NCI-H446 treated with DMSO at 0.1 percent for 48 hours (cell line): ENCODE measurements around the gene TNFRSF9.

Source experiments
- DNase-seq: peaks from one replicate; lab custom pipeline; 2025; lab: John Stamatoyannopoulos, UW

TNFRSF9 gene

DNA sequence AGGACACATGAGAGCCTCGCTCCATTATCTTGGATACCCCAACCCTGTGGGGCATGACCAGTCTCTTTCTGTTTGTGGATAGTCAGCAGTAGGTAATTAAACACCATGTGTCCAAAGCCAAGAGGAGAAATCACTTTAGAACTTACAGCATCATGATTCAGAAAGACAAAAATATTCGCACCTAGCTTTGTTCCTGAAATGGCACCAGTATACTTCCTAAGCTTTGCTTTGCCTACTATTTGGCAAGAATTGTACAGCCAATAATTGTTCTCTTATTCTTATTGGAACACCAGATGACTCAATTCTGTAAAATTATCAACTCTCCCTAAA, 24.2 kb downstream of the TNFRSF9 start:
- DNase-seq: no peak

DNA sequence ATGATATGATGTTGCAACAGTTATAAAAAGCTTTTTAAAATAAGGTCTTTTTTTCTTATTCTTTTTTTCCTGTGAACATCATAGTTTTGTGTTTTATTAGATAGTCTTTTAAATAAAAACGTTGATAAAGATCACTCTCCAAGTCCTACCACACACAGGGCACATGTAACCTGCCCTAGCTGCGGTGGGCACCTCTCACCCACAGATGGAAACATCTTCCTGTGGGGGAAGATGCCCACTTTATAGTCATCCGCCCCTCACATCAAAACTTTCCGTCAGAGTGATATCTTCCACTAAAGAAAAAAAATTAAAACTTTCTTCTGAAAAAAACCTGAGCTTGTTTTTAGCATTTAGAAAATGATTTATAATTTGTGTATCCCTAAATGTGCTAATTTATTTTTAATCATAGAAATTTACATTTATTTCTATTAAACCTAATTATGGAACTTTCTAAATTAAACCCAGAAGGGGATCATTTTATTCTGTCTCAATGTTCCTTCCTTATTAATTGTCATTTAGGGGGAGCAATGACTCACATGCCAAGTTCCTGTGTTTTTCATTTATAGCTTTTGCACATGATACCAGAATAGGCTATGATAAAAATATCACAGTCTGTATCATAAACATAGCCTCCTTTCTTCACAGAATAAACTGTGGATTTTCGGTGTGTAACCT, 24.7 kb downstream of the TNFRSF9 start:
- DNase-seq: no peak

DNA sequence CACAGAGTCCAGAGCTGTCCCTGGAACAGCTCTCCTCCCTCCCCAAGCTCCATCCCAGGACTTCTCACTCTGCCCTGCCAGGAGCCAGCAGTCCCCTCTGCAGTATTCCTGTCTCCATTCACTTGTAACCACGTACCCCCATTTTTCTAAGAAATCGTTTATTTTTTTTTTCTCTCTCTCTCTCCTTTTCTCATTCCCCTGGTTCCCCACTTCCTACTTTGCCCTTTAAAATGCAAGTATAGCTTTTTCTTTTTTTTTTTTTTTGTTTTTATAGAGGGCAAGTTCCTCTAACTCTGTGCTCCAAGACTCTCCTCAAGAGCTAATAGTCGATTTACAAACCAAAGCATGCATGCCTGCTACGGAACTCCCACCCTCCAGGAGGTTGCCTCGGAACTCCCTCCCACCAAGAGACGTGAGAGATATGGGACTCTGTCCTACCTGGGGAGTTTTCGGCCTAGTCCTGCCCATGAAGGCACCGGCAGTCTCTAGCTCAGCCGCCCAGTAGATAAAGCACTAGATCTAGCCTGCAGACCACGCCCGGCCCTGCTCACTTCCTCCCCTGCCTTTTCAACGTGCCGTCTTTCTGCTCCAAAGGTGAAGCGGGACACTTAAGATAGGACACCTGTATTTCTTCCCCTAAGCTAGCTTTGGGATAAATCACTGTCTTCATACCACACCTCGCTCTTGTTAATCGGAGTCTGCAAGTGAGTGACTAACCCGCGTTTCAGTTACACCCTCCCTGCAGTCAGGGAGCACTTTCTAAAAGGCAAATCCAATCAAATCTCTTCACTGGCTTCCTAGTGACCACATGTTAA, 27.7 kb downstream of the TNFRSF9 start:
- DNase-seq: no peak

DNA sequence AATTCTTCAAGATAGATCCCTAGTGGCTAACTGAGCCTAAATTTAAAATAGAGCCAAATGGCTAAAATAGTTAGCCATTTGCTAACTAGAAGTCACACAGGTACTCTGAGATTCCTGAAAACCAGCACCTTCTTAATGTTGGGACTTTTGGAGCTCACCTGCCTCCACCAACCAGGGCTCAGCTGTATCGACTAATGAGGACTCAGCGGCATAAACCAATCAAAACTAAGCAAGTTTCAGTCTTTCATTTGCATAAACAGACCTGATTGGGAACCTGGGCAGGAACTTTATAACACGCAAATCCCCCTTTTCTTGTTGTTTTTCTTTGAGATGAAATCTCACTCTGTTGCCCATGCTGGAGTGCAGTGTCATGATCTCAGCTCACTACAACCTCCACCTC, 28.5 kb downstream of the TNFRSF9 start:
- DNase-seq: no peak

DNA sequence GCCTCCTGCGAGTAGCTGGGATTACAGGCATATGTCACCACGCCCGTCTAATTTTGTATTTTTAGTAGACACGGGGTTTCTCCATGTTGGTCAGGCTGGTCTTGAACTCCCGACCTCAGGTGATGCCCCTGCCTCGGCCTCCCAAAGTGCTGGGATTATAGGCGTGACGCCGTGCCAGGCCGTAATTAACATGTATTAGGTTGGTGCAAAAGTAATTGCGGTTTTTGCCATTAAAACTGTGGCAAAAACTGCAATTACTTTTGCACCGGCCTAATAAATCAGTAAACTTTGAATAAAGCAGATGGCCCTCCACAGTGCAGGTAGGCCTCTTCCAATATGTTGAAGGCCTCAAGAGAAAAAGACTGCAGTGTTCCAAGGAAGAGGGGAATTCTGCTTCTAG, 35.4 kb downstream of the TNFRSF9 start:
- DNase-seq: no peak

DNA sequence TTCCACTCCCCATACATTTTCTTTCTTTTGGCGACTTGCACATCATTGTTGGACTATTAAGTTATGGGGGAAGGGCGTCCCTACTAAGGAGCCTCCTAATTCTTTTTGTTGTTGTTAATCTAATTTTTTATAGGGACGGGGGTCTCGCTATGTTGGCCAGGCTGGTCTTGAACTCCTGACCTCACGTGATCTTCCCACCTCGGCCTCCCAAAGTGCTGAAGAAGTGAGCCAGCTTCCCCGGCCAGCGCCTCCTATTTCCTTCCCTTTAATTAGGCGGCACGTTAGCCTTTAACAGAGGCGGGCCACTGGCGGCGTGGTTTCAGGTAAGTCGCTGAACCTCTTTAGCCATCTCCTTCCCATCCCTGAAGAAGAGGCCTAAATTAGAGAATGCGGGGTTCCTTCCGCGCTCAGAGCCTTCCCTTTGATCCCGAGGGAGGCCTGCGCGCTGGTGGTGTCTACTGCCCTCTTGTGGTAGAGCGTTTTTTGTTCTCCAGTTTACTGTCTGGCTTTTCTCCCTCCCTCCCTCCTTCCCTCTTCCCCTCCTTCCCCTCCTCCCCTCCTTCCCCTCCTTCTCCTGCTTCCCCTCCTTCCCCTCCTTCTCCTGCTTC, 38.1 kb downstream of the TNFRSF9 start:
- peak; percentile 58 for DNase-seq

DNA sequence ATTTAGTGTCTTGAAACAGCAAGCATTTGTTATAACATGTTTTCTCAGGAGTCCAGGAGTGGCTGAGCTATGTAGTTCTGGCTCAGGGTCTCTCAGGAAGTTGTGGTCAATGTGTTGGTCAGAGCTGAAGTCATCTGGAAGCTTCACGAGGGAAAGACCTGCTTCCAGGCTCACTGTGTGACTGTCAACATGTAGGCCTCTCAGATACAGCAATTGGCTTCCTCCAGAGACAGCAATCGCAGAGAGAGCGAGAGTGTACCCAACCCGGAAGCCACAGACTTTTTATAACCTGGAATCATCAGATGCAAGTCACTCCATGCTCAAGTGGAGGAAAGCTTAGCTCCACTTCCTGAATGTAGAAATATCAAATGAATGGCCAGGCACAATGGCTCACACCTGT, 40.9 kb downstream of the TNFRSF9 start:
- DNase-seq: no peak

DNA sequence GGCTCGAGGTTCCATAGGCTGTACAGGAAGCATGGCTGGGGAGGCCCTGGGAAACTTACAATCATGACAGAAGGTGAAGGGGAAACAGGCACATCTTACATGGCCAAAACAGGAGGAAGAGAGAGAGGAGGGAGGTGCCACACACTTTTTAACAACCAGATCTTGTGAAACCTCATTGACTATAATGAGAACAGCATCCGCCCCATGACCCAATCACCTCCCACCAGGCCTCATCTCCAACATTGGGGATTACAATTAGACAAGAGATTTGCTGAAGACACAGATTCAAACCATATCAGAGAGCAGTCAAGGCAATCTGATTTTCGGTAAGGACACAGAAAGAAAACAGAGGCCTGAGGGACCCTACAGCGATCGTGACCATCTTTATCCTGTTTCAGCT, 41.7 kb downstream of the TNFRSF9 start:
- no peak for DNase-seq

DNA sequence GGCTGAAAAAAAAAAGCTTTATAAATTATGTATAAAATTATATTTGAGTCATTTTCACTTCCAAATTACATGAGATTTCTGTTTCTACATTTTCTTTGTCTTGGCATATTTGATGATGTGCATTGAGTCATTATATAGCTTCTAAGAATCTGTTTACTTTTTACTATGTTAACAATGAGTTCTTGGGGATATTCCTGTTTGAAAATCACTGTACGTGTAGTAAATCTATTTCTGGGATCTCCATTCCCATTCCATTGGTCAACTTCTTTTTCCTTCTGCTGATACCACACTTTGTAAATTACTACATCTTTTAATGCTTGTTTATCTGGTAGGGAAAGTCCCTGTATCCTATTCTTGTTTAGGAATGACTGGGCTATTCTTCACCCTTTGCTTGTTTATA, 43.6 kb downstream of the TNFRSF9 start:
- DNase-seq: no peak

DNA sequence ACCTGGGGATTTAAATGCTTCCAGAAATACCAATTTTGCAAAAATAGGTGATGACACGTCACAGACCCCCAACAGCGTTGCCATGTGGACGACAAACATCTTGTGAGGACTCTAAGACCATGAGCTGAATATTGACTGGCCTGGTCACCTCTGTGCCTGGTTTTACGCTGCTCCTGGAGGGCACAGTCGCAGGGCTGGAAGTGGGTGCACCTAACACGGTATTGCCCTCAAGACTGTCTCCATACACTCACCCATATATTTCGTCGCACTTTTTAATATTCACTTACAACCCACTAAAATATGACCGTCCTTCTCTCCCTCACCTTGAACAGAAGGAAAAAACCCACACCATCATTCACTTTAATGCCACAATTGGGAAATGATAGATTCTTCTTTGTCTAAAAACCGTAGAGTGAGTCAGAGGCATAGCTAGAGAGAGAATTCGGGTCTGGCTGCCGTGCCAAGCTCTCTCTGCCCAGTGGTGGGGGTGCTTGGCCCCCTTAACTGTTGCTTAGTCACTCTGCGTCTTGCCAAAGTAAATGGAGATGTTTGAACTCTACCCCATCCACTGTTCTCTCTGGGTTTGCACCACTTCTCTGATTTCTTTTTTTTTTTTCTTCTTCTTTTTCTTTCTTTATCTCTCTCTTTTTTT, 47.0 kb downstream of the TNFRSF9 start:
- DNase-seq: peak; percentile 70

DNA sequence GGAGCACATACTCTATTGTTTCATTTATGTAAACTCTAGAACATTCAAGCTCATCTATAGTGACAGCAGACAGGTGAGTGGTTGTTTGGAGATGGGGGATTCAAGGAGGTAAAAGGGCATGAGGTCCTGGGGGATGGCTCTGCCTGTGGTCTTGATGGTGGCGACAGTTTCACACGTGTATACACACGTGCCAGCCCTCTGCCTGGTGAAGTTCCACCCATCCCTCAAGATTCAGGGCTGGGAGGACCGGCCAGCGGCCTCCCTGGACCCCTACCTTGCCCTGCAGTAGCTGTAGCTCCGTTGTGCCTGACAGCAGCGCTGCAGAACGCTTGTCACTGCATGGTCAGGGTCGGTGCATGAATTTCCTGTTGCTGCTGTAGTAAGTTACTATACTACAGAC, 48.8 kb downstream of the TNFRSF9 start:
- DNase-seq: no peak

DNA sequence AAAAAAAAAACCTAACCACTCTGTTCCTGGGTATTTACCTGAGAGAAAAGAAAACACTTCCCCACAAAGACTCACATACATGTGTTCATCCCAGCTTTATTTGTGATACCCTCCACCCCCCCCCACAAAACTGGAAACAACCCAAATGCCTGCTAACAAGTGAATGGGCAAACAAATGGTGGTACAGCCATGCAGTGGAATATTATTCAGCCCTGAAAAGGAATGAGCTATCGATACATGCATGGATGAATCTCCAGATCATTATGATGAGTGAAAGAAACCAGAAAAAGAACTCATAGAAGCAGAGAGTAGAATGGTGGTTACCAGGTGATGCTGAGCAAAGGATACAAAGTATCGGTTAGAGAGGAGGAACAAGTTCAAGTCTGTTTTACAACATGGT, 49.8 kb downstream of the TNFRSF9 start:
- DNase-seq: no peak

DNA sequence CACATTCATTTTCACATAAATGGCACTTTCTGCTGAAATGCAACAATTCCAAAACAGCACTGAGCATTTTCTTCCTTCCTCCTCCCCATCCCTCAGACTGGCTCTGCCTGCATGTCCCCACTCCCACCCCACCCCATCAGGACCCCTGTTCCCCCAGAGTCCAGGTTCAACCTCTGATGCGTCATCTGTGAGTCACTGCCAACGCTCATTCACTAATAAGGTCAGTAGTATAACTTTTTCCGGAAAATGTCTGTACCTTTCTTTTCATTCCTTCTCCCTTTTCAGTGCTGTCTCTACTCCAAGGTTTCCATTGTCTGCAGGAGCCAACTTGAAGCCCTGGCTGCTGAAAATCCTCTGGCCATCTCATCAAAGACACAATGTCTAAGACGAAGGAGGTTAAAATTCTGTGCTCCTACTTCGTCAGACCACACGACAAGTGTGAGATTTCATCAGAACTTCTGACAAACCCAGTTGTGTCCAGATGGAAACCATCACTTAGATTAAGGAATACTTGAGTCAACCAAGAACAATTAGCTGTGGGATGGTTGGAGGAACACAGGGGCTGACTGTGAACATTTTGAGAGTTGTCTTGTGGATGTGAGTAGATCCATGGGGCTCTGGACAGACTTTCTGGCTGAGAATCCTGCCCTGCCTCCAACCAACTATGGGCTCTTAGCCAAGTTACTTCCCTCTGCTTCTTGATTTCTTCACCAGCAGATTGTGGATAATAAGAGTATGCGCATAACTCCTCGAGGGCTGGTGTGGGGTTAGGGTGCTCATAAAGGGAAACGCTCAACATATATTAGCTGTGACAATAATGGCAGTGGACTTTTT, 52.2 kb downstream of the TNFRSF9 start:
- DNase-seq: peak; percentile 73

DNA sequence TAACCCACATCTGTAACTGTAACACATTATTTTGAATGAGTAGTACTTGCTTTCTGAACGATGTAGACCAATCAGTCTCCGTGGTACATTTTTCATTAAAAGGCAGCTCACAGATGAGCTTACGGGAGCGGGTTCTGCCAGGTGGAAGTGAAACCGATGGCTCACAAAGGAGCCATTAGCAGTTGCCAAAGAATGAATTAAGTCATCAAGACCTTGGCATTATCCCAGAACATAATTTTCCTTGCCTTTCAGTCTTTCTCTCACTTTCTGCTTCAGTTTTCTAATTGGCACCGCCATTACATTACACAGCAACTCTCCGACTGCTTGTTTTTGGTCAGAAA, 54.3 kb downstream of the TNFRSF9 start:
- peak; percentile 94 for DNase-seq

DNA sequence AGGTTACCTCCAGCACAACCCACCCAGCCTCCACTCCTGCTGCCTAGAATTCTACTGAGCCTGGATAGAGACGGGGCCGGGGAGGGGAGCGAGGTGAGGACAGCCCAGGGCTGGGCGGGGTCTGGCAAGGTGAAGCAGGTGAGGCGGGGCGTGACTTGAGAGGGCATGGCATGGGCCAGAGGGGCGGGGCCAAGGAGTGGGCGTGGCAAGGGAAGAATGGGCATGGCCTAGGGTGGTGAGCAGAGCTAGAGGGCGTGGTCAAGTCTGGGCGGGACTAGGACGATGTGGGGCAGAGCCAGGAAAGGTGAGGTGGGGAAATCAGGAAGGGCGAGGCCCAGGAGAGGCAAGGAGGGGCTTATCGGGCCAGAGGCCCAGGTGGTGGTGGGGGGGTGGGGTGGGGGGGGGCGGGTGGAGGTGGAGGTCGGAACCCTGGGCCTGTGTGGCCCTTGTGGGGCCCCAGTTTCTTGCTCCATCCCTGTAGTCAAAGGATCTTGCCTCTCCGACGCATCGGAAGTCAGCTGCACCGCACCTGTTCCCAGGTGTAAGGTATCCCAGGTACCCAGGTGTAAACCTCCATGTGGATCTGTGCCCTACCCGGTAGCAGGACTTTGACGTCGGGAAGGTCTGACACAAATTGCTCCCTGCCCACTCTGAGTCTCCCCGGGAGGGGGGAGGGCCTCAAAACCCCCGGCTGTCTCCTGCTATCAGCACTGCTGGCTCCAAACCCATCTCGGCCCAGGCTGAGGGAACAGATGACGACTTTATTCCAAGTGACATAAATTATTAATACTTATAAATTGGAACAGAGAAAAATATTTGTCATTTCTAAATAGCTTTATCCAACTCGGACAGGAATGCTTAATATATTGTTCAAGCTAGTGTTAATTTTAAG, 54.9 kb downstream of the TNFRSF9 start:
- DNase-seq: no peak

DNA sequence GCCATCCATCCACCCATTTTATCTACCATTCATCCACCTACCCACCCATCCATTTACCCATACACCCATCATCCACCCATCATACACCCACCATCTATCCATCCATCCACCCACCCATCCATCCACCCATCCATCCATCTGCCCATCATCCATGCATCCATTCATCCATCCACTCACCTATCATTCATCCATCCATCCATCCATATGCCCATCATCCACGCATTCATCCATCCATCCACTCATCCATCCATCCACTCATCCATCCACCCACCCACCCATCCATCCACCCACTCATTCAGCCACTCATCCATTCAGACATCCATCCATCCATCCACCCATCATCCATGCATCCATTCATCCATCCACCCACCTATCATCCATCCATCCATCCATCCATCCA, 55.9 kb downstream of the TNFRSF9 start:
- no peak for DNase-seq

DNA sequence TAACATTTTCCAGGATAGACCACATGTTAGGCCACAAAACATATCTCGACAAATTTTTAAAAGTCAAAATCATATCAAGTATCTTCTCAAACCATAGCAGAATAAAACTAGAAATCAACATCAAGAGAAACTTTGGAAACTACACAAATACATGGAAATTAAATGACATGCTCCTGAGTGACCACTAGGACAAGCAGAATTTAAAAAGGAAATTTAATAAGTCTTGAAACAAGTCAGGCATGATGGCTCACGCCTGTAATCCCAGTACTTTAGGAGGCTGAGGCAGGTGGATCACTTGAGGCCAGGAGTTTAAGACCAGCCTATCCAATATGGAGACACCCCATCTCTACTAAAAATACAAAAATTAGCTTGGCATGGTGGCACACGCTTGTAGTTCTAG, 61.4 kb downstream of the TNFRSF9 start:
- DNase-seq: no peak

DNA sequence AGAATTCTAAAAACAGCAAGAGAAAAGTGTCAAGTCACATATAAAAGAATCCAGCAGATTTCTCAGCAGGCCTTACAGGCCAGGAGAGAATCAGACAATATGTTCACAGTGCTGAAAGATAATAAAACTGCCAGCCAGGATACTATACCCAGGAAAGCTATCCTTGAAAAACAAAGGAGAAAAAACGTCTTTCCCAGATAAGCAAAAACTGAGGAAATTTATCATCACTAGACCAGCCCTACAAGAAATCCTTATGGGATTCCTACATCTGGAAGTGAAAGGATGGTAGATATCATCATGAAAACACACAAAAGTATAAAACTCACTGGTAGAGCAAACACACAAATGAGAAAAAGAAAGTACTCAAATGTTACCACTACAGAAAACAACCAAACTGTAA, 62.6 kb downstream of the TNFRSF9 start:
- no peak for DNase-seq

DNA sequence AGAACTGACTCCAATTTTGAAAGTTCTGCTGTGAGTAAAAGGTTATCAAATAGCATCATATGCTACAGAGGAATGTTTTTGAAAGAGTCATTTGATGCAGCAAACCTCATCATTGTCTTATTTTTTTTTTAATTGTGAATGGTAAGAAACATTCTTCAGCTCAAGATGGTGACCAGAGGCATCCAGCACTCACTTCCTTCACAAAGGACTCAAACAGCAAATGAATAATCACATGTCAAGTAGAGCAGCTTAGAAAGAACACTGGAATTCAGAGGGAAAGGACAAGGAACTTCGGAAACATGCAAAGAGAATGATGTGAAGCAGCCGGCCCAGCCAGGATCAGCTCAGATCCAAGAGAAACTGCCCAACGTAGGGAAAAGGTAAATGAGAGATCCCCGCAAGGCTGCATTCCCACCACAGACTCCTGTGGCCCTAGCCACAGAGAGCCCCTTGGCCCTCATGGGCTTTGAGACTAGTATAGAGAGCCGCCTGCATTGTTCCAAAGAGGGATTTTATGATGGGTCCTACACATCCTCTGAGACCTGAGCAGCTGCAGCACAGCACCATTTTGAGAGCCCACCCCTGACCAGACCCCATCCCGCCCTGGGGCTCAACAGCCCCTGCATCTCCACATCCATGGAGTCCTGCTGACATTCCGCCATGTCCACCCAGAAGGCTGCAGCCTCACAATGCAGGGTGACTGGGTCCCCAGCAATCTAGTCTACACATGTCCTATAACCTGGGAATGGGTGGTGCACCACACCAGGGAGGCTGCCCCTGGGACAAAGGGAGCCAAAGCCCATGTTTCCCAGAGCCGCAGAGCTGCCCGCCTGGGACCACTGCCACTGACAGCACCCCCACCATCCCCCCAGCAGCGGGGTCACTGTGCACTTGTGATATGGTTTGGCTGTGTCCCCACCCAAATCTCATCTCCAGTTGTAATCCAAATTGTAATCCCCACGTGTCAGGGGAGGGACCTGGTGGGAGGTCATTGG, 66.5 kb downstream of the TNFRSF9 start:
- no peak for DNase-seq

DNA sequence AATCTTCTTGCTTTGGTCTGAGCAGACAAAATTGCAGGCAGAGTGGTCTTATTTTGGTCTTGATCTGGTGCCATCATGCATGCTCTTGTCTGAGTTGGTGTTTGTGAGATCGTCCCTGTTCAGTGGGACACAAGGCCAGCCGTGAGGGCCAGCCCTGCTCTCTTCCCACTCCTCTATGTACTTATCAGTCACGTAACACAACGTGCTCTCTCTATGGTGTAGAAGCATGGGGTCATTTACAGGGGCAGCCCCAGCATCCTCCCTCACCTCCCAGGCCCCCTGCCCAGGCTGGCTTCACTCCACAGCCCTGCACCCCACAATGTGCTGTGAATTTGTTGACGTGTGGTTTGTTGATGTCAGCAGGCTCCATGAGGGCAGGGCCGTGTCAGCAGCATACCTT, 69.5 kb downstream of the TNFRSF9 start:
- DNase-seq: no peak
